Osteoblast (primary cell): ENCODE measurements around the gene MRRF. TPM values are rescaled to one million over a fixed set of nuclear protein-coding genes. Genes with fewer than 3 reads are reported as not detected.

Experiments used
- DNase-seq: peaks from one replicate; pipeline ENCODE4 v3.0.0; 2011; ENCODE audit warnings: low spot score, mixed read lengths; ENCODE audit not compliant: insufficient read length; ENCODE audit errors: missing footprints
- H2AFZ ChIP-seq: 2 replicates; pipeline ENCODE4 v1.6.0; 2011; ENCODE audit warnings: mild to moderate bottlenecking, low read length
- H3K27ac ChIP-seq: 2 replicates; pipeline ENCODE4 v1.5.1; 2011; ENCODE audit warnings: mild to moderate bottlenecking, low read depth, low read length, moderate library complexity
- H3K27me3 ChIP-seq: 2 replicates; pipeline ENCODE4 v1.6.0; 2012; ENCODE audit warnings: mild to moderate bottlenecking, control low read depth, inconsistent platforms, low read length, moderate library complexity; ENCODE audit not compliant: insufficient read depth
- H3K36me3 ChIP-seq: 2 replicates; pipeline ENCODE4 v1.5.1; 2011; ENCODE audit warnings: mild to moderate bottlenecking, low read length, control low read depth, moderate library complexity; ENCODE audit not compliant: insufficient read depth
- H3K4me1 ChIP-seq: 2 replicates; pipeline ENCODE4 v1.5.1; 2011; ENCODE audit warnings: mild to moderate bottlenecking, low read length, control low read depth, moderate library complexity; ENCODE audit not compliant: insufficient read depth
- H3K4me2 ChIP-seq: 2 replicates; pipeline ENCODE4 v1.6.0; 2011; ENCODE audit warnings: mild to moderate bottlenecking, low read length; ENCODE audit not compliant: insufficient read depth
- H3K4me3 ChIP-seq: fragments of 200-600 bp; sonication (generic); 3 replicates; pipeline ENCODE4 v1.5.1; 2012; ENCODE audit warnings: mild to moderate bottlenecking, low read length, inconsistent platforms; ENCODE audit not compliant: insufficient read depth
- H3K79me2 ChIP-seq: 2 replicates; pipeline ENCODE4 v1.6.0; 2012; ENCODE audit warnings: mild to moderate bottlenecking, low read length, control low read depth, inconsistent platforms; ENCODE audit not compliant: insufficient read depth
- H3K9me3 ChIP-seq: 2 replicates; pipeline ENCODE4 v1.5.1; 2011; ENCODE audit warnings: low read depth, low read length, control low read depth
- H4K20me1 ChIP-seq: 2 replicates; pipeline ENCODE4 v1.6.0; 2012; ENCODE audit warnings: mild to moderate bottlenecking, low read length, control low read depth; ENCODE audit not compliant: insufficient read depth
- CTCF ChIP-seq: IDR thresholded peaks from 2 replicates; pipeline ENCODE4 v1.5.1; 2011; ENCODE audit warnings: mild to moderate bottlenecking, low read depth, low read length, moderate library complexity; ENCODE audit errors: extremely low read depth
- total RNA-seq: library from RNA; depleted of rRNA; stranded (reverse); fragments of >200 nt; gene quantifications from 2 replicates; pipeline ENCODE4 v1.2.3, GENCODE V29; 2012

Gene MRRF
- total RNA-seq, 1 donor, result 35.8 TPM

GRCh38 chr9:122258886-122259415 is 5.7 kb upstream of the MRRF start:
- Histone ChIP-seq H3K27ac (no peak overlapping the region), H3K4me1 (peaks cover 22% of the 10 kb centered on the region), H4K20me1 (peaks cover 18% of the 10 kb centered on the region), H3K4me2 (no peak overlapping the region), H3K27me3 (no peaks in the 10 kb centered on the region), H3K79me2 (peaks cover 62% of the 10 kb centered on the region), H3K4me3 (no peak overlapping the region), H3K9me3 (no peaks in the 10 kb centered on the region), H2AFZ (no peak overlapping the region), H3K36me3 (peaks cover 33% of the 10 kb centered on the region)
- TF ChIP-seq CTCF, result no peak
- DNase-seq, result no peak

- no peak overlapping the region for H3K4me3 ChIP-seq
- peaks cover 18% of the 10 kb centered on the region for H4K20me1 ChIP-seq
- H2AFZ ChIP-seq, result no peak overlapping the region
- TF ChIP-seq CTCF, result no peak
- DNase-seq, result peak; percentile 94
- no peaks in the 10 kb centered on the region for H3K9me3 ChIP-seq
- no peak overlapping the region for H3K27ac ChIP-seq
- peaks cover 71% of the 10 kb centered on the region for H3K79me2 ChIP-seq
- peaks cover 29% of the 10 kb centered on the region for H3K4me1 ChIP-seq
- peaks cover 29% of the 10 kb centered on the region for H3K36me3 ChIP-seq
- H3K4me2 ChIP-seq, result no peak overlapping the region
- no peaks in the 10 kb centered on the region for H3K27me3 ChIP-seq
Observed at GRCh38 chr9:122261469-122261881, 3.2 kb upstream of the MRRF start.

- no peaks in the 10 kb centered on the region for H3K9me3 ChIP-seq
- H3K27me3 ChIP-seq, result no peaks in the 10 kb centered on the region
- H4K20me1 ChIP-seq, result peaks cover 18% of the 10 kb centered on the region
- H3K4me3 ChIP-seq, result no peak overlapping the region
- peaks cover 73% of the 10 kb centered on the region for H3K79me2 ChIP-seq
- no peak for TF ChIP-seq CTCF
- H3K27ac ChIP-seq, result no peak overlapping the region
- peaks cover 29% of the 10 kb centered on the region for H3K4me1 ChIP-seq
- H2AFZ ChIP-seq, result no peak overlapping the region
- no peak overlapping the region for H3K4me2 ChIP-seq
- H3K36me3 ChIP-seq, result peaks cover 29% of the 10 kb centered on the region
- no peak for DNase-seq
Observed at GRCh38 chr9:122262073-122262472, 2.6 kb upstream of the MRRF start.

GRCh38 chr9:122263699-122264349 is 858 bp upstream of the MRRF start:
- no peaks in the 10 kb centered on the region for H3K27me3 ChIP-seq
- peak overlapping the region; percentile 95 for H3K4me3 ChIP-seq
- peak overlapping the region; percentile 86 for H3K4me2 ChIP-seq
- peak overlapping the region; percentile 96 for H3K27ac ChIP-seq
- peaks cover 75% of the 10 kb centered on the region for H3K79me2 ChIP-seq
- TF ChIP-seq CTCF, result no peak
- H3K4me1 ChIP-seq, result peaks cover 29% of the 10 kb centered on the region
- H3K9me3 ChIP-seq, result no peaks in the 10 kb centered on the region
- H4K20me1 ChIP-seq, result peaks cover 13% of the 10 kb centered on the region
- DNase-seq, result no peak
- peaks cover 22% of the 10 kb centered on the region for H3K36me3 ChIP-seq
- H2AFZ ChIP-seq, result peak overlapping the region; percentile 96
